Mucosa of rectum (tissue), 2 donors: ENCODE measurements around the gene EDNRA.

ENCODE experiments used
- H3K27ac ChIP-seq, 2 donors: one replicate each; pipeline ENCODE4 v1.7.0; 2013; ENCODE audit warnings: inconsistent platforms in 2 of 2, low read depth in 2 of 2, low read length in 2 of 2
- H3K27me3 ChIP-seq, 2 donors: one replicate each; pipeline ENCODE4 v1.7.0; 2013; ENCODE audit warnings: low read length in 2 of 2; ENCODE audit not compliant: control insufficient read depth in 2 of 2, insufficient read depth in 2 of 2
- H3K36me3 ChIP-seq, 2 donors: one replicate each; pipeline ENCODE4 v1.7.0; 2013; ENCODE audit warnings: low read length in 2 of 2; ENCODE audit not compliant: control insufficient read depth in 2 of 2, insufficient read depth in 2 of 2
- H3K4me1 ChIP-seq, 2 donors: one replicate each; pipeline ENCODE4 v1.7.0; 2013; ENCODE audit warnings: low read length in 2 of 2, mild to moderate bottlenecking in 1 of 2; ENCODE audit not compliant: control insufficient read depth in 2 of 2, insufficient read depth in 2 of 2
- H3K4me3 ChIP-seq, 2 donors: one replicate each; pipeline ENCODE4 v1.7.0; 2013; ENCODE audit warnings: low read length in 2 of 2
- H3K9ac ChIP-seq, 2 donors: one replicate each; pipeline ENCODE4 v1.7.0; 2013; ENCODE audit warnings: low read length in 2 of 2, low read depth in 1 of 2, mild to moderate bottlenecking in 1 of 2
- H3K9me3 ChIP-seq, 2 donors: one replicate each; pipeline ENCODE4 v1.7.0; 2013; ENCODE audit warnings: low read length in 2 of 2; ENCODE audit not compliant: control insufficient read depth in 2 of 2
- donor health status: healthy.
- donor health status: Normal muscosa, but diverticular disease.

Gene EDNRA

DNA sequence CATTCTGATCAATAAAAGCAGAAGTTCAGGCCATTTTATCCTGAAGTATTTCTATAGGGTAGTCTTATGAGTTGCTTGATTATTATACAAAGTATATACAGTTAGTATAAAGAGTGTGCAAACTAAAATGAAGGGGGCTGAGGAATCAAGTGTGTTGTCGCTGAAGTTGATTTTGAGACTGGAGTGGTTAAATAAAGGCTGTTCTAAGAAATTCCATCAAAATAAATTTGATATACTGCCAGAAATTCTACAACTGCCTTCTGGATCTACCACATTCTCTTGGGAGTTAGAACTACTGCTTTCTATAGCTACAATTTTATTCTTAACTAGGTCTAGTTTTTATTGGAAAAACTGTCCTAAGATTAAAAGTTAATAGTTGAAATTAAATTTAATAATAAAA is 12.4 kb downstream of the EDNRA start:
- Histone ChIP-seq H3K4me3 (no peak overlapping the region), H3K9me3 (no peaks in the 10 kb centered on the region), H3K9ac (no peak overlapping the region), H3K27me3 (no peaks in the 10 kb centered on the region), H3K4me1 (no peaks in the 10 kb centered on the region), H3K36me3 (no peaks in the 10 kb centered on the region), H3K27ac (no peak overlapping the region)

DNA sequence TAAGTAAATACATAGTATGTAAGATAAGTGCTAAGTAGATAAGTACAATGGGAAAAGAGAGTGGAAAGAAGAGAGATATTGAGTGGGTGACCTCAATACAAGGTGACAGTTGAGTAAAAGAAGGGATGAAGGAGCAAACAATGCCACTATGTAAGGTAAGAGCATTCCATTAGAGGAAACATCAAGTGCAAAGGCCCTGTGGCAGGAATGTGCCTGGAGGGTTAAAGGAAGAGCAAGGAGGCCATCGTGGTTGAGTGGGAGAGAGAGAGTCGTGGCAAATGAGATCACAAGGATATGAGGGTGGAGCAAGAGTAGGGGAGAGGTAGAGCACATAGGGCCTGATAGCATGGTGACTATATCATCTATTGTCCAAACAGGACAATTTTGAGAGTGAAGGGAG is 13.4 kb downstream of the EDNRA start:
- H3K9ac ChIP-seq: no peak overlapping the region
- no peaks in the 10 kb centered on the region for H3K4me1 ChIP-seq
- H3K36me3 ChIP-seq: no peaks in the 10 kb centered on the region
- H3K9me3 ChIP-seq: no peaks in the 10 kb centered on the region
- no peaks in the 10 kb centered on the region for H3K27me3 ChIP-seq
- H3K4me3 ChIP-seq: no peak overlapping the region
- no peak overlapping the region for H3K27ac ChIP-seq

DNA sequence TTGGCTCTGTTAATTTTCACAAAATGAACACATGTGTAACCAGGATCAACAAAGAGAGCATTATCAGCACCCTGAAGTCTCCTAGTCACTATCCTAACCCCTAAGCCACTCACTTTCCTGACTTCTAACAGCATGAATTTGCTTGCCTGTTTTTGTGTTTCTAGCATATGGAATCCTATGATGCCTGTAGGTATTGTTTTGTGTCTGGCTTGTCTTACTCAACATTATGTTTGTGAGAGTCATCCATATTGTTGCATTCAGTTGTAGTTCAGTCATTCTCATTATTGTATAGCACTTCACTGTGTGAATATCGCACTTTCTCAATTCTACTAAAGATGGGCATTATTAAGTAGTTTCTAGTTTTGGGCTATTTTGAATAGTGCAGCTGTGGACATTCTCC is 15.6 kb downstream of the EDNRA start:
- no peak overlapping the region for H3K4me3 ChIP-seq
- H3K9me3 ChIP-seq: no peaks in the 10 kb centered on the region
- no peaks in the 10 kb centered on the region for H3K27me3 ChIP-seq
- H3K9ac ChIP-seq: no peak overlapping the region
- no peaks in the 10 kb centered on the region for H3K36me3 ChIP-seq
- H3K27ac ChIP-seq: no peak overlapping the region
- no peaks in the 10 kb centered on the region for H3K4me1 ChIP-seq

DNA sequence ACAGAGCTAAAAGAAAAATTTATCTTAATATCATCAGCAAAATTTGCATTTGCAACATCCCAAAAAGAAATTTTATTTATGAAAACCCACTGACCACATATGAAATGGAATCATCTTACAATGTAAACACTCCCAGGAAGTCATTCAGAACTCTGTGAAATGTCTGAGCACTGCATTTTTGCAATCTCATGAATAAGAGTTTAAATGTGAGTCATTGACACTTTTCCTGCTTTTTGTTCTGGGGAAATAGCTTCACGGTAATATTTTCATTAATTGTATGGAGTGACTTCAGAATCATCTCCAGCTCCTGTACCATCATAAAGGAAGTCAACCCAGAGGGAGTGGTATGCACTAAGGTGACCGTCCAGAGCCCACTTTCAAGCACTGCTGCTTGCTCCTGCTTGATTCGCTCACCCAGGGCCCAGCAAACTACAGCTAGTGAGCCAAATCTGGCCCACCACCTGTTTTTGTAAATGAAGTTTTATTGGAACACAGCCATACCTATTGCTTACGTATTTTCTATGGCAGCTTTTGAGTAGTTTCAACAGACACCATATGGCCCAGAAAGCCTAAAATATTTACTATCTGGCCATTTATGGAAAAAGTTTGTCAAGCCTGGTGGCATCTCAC is 17.2 kb downstream of the EDNRA start:
- H3K9me3 ChIP-seq: no peaks in the 10 kb centered on the region
- no peaks in the 10 kb centered on the region for H3K27me3 ChIP-seq
- no peaks in the 10 kb centered on the region for H3K4me1 ChIP-seq
- H3K4me3 ChIP-seq: no peak overlapping the region
- H3K9ac ChIP-seq: no peak overlapping the region
- H3K36me3 ChIP-seq: no peaks in the 10 kb centered on the region
- no peak overlapping the region for H3K27ac ChIP-seq

DNA sequence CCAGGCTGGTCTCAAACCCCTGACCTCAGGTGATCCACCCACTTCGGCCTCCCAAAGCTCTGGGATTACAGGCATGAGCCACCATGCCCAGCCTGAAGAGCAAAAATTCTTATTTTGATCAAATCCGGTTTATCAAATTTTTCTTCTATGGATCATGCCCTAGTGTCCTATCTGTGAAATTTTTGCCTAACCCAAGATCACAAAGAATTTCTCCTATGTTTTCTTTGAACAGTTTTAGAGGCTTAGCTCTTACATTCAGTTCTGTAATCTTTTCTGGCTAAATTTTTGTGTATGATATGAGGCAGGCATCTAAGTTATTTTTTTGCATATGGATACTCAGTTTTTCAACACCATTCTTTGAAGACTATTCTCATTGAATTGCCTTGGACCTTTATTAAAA is 27.4 kb downstream of the EDNRA start:
- Histone ChIP-seq H3K4me1 (no peaks in the 10 kb centered on the region), H3K27ac (no peak overlapping the region), H3K9me3 (no peaks in the 10 kb centered on the region), H3K27me3 (no peaks in the 10 kb centered on the region), H3K9ac (no peak overlapping the region), H3K36me3 (no peaks in the 10 kb centered on the region), H3K4me3 (no peak overlapping the region)

DNA sequence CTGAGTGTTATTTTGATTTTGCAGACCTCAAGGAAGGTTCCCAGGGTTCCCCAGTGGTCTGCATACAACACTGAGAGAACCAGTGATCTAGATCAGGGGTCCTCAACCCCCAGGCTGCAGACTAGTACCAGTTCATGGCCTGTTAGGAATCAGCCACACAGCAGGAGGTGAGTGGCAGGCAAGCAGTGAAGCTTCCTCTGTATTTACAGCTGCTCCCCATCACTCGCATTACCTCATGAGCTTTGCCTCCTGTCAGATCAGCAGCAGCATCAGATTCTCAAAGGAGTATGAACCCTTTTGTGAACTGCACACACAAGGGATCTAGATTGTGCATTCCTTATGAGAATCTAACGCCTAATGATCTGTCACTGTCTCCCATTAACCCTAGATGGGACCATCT is 28.5 kb downstream of the EDNRA start:
- no peaks in the 10 kb centered on the region for H3K36me3 ChIP-seq
- H3K27ac ChIP-seq: no peak overlapping the region
- H3K4me3 ChIP-seq: no peak overlapping the region
- H3K4me1 ChIP-seq: no peaks in the 10 kb centered on the region
- no peak overlapping the region for H3K9ac ChIP-seq
- no peaks in the 10 kb centered on the region for H3K27me3 ChIP-seq
- H3K9me3 ChIP-seq: no peaks in the 10 kb centered on the region

DNA sequence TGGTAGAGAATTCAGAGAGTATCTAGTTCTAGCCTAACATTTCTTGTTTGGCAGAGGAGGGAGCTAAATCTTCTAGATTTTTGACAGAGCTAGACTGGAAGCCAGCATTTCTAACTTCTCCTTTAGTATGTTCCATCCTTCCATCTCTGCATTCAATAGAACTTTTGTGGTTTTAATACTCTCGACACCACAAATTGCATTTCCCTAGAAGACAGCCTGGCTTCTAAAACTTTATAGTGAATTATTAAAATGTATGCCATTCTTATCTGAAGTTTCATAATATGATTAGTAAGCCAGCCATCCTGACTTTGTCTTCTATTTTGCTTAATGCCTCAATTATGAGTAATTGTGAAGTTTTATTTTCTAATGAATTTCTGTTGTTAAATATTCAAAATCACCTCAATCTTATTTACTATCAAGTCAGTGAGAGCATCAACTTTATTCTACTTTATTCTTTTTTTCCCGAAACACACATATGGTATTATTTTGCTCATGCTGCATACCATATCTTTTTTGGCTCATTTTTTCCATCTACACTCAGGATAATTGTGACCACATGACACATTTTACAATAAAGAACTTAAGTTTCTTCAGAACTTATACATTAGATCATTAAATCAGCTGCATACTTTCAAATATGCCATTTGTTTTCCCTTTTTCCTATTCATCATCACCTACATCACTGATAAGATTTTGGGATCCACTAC is 30.2 kb downstream of the EDNRA start:
- H3K9me3 ChIP-seq: no peaks in the 10 kb centered on the region
- H3K4me3 ChIP-seq: no peak overlapping the region
- H3K36me3 ChIP-seq: no peaks in the 10 kb centered on the region
- H3K4me1 ChIP-seq: no peaks in the 10 kb centered on the region
- no peaks in the 10 kb centered on the region for H3K27me3 ChIP-seq
- no peak overlapping the region for H3K9ac ChIP-seq
- H3K27ac ChIP-seq: no peak overlapping the region

DNA sequence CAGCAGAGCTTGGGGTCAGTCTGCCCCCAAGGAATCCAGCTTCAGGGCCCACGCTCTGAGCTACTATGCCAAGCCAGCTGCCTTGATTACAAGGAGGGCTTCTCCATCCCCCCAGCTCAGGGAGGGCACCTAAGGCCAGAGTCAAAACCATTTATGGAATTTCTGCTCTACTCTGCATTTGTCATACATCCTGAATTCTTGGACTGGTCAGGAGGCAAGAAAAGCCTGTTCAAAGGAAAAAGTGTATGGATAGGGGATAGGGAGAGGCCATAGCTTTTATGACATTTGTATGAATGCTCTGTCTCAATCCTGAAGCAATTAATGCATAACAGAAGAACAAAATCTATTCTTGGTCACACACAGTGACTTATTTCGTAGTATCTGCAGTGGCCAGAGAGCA is 32.2 kb downstream of the EDNRA start:
- H3K36me3 ChIP-seq: no peaks in the 10 kb centered on the region
- H3K27me3 ChIP-seq: no peaks in the 10 kb centered on the region
- H3K27ac ChIP-seq: no peak overlapping the region
- no peak overlapping the region for H3K9ac ChIP-seq
- no peaks in the 10 kb centered on the region for H3K9me3 ChIP-seq
- no peaks in the 10 kb centered on the region for H3K4me1 ChIP-seq
- no peak overlapping the region for H3K4me3 ChIP-seq

DNA sequence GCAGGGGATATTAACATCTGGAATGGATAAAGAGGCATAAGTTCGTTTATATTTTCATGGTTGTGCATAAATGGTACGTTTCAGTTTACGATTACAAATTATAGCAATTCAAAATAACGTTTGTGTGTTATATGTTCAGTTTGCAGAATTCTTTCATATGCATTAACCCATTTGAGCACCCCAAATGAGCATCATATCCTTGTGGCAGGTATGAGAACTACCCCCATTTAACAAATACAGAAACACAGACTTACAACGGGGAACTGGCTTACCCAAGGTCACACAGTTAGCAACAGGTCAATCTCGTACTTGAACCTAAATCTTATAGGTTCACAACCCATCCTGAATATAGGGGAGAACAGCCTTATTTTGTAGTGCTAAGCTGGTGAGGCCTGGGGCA is 33.1 kb downstream of the EDNRA start:
- no peak overlapping the region for H3K9ac ChIP-seq
- H3K4me1 ChIP-seq: no peaks in the 10 kb centered on the region
- H3K27ac ChIP-seq: no peak overlapping the region
- H3K4me3 ChIP-seq: no peak overlapping the region
- H3K36me3 ChIP-seq: no peaks in the 10 kb centered on the region
- H3K27me3 ChIP-seq: no peaks in the 10 kb centered on the region
- no peaks in the 10 kb centered on the region for H3K9me3 ChIP-seq

DNA sequence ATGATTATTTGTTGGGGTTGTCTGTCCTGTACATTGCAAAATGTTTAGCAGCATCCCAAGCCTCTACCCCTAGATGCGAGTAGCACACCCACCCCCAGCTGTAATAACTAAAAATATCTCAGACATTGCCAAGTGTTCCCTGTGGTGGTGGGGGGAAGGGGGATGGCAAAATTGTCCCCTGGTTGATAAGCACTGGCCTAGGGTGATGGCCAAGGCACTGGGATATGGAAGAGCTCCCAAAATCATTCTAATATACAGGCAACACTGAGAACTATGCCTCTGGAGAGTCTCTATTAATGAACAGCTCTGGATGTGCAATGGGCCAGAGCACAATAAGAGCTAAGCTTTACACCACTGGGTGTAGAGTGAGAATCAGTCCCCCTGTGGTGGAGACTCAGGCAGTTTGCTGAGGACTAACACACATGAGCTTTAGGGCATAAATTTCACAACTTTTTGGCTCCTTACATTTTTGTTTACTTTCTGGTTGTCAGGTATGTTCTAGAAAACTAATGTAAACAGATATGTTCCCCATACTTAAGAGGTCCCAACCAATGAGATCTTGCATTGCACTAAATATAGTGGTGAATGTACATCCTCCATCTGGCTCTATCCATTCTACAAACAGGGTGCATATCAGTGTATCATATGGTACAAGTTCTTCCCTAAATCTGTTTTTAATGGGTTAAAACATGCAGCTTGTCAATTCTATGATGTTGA is 34.5 kb downstream of the EDNRA start:
- Histone ChIP-seq H3K9ac (no peak overlapping the region), H3K4me1 (no peaks in the 10 kb centered on the region), H3K9me3 (no peaks in the 10 kb centered on the region), H3K4me3 (no peak overlapping the region), H3K27me3 (no peaks in the 10 kb centered on the region), H3K27ac (no peak overlapping the region), H3K36me3 (no peaks in the 10 kb centered on the region)
